Left renal cortex interstitium (tissue), 4 donors: ENCODE measurements around the gene NMNAT3. TPM values are rescaled to one million over a fixed set of nuclear protein-coding genes. Genes with fewer than 3 reads are reported as not detected.

Experiments
- DNase-seq, 4 donors: peaks; one replicate each; pipeline ENCODE4 v3.0.0-alpha.2; 2013; ENCODE audit warnings: low read depth in 4 of 4, low spot score in 2 of 4, missing footprints in 1 of 4
- polyA plus RNA-seq, 4 donors: library from polyadenylated mRNA; unstranded; fragments of 120-200 nt; gene quantifications; one replicate each; pipeline ENCODE4 v1.2.1, GENCODE V29; 2013; ENCODE audit not compliant: insufficient read length in 4 of 4

Gene NMNAT3
- polyA plus RNA-seq, 4 donors = 8.2 to 10.8 (median 9.6) TPM

DNA sequence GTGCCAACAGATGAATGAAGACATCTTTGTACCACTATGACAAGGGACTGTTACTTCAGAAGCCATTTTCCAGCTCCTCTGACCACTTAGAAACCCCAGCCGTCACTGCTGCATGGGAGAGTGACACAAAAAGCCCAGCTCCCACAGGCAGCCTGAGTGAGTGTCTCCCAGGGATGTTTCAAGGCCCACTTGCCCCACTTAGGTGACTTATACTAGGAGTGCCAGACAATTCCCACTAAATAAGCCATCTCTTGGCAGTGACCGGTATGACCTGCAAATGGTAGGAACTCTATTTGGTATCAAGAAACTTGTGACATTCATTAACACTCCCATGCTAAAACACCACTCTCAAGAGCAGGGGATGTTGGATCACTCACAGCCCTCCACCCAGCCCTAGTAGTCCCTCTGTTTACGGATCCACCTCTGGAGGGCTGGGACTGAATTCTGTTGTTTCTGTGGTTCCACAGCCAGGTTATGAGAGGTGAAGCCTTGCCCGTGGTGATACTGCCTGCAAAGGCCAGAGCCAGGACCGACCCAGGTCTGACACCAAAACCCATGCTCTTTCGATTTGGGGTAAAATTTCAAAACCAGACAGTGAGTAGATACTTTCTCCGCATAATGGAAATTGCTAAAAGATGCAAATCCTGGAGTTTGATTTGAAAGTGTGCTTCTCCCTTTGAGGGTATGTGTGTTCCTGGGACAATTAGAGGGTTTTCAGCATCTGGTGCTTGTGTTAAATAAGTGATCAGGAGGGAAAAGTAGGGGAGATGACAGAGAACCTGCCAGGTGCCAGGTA is 152.7 kb downstream of the NMNAT3 start:
- DNase-seq = no peak

DNA sequence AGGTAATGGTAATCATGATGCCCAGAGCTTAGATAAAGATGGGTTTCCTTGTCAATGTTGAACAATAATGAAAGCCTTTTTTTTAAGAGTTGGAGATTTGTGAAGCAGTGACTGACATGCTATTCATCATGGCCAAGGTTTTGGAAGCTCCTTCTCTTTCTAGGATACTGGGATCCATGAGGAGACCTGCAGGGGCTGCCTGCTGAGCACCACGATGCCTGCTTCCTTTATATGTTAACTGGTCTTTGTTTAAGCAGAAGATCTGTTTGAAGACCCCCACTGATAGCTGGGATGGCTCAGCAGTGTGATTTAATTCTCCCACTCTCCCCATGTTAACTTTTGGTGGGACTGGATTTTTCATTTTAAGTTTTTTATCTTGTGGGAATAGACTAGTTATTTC is 154.1 kb downstream of the NMNAT3 start:
- no peak for DNase-seq

- no peak for DNase-seq
Measured at GRCh38 chr3:139523166-139523565, 154.6 kb downstream of the NMNAT3 start.

DNA sequence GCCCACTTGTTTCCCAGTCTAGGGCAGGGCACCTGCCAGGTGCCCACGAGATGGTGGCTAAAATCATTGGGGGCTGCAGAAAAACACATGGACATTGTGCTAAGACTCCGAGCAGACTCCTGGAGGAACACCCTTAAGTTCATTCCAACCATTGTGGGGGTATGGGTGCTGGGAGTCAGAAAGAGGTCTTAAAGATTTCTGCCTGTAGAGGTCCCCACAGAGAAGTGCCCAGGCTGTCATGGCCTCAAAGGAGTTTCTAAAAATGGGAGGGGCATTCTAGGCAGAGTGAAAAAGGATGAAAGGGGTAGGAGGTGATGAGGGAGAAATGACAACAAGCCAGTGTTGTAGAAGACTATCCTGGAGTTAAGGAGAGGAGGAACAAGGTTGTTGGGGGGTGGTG is 155.4 kb downstream of the NMNAT3 start:
- DNase-seq = no peak

DNA sequence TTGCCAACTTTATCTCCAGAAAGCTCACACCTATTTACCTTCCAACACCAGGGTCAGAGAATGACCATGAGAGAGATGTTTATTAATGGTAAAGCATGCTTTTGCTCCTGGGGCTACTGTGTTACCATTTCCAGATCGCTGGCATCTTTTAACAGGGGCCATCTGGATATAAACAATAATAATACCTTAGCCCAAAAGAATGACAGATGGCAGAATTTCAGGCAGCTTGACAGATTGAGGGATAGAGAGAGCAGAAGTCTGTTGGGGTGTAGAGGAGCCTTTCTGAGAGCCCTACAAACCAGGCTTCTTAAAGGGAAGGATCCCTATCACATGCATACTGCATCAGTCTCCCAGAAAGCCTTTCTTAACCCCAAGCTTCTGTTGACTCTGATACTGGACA is 156.0 kb downstream of the NMNAT3 start:
- no peak for DNase-seq

DNA sequence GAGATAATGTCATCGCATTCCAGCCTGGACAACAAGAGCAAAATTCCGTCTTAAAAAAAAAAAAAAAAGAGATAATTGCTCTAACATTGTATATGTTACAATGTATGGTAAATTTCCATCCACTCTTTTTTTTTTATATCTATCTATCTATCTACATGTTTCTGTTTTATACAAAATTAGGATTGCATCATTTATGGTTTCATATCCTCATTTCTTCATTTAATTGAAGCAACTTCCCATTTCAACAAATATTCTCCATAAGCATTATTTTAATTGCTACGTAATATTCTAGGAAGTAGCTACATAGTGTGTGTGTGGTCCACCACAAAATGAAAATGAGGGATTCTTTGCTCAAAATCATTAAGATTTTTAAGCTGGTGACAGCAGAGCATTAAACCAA is 156.6 kb downstream of the NMNAT3 start:
- no peak for DNase-seq

DNA sequence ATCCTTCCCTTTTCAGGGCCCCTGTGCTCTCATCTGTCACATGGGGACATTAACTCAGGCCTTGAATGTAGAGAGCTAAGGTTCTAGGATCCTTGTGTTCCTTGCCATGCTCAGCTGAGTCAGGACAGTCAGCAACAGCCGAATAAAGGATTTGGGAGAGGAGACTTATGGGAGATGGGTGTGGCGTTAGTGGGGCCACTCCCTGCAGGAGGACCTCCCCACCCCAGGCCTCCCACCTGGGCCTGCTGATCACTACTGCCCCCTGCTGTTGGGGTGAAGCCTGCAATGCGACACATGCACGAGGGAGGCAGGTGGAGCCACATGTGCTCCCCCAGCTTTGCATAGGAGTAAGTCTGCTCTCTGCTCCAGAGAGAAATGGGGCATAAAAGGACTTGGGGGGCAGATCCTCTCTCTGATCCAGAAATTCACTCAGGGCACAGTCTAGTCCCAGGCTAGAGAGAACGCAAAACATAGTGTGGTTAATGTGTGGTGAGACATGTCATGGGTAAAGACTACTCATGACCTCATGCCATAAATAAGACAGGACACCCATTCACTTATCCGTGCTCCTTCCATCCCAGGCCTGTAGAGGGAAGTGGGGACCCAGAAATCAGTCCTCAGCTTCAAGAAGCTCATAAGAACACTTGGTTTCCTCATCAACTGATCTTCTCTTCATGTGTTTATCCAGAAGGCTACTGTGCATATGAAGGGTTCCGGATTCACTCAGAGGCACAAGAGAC is 157.6 kb downstream of the NMNAT3 start:
- DNase-seq = no peak

DNA sequence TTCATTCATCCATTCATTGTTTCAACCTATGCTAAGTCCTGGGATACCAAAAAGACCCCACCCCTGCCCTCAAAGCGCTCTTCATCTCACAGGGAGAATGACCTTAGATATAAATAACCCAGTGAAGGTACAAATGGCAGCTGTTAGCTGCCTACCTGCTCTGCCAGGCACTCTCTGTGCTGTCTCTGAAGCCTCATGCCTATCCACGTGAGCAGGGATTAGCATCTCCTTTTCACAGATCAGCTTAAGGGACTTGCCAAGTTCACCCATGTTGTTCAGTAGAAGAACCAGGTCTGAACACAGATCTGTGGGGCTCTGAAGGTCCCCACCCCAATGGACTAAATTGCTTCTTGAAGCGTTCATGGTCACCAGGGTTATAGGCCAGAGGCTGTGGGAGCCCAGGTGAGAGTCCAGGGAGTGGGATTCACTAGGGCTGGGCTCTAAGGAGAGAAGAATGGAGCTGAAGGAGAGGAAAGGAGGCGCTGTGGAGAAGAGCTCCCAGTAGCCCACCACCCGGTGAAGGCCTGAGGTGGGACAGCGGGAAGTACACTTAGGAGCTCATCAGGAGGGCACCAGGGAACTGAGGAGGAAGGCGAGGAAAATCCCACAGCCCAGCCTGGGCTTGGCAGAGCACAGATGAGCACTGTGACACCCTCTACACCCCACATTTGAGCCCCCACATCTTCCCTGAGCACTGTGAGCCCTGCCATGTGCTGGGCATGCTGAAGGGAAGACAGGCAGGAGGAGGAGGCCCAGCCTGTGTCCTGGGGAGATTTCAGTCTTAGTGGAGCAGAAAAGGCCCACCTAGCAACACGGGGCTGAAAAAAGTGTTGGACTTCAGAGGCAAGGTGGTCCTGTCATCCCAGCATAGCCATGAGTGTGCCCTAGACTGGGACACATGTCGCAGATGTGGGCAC is 158.6 kb downstream of the NMNAT3 start:
- no peak for DNase-seq

DNA sequence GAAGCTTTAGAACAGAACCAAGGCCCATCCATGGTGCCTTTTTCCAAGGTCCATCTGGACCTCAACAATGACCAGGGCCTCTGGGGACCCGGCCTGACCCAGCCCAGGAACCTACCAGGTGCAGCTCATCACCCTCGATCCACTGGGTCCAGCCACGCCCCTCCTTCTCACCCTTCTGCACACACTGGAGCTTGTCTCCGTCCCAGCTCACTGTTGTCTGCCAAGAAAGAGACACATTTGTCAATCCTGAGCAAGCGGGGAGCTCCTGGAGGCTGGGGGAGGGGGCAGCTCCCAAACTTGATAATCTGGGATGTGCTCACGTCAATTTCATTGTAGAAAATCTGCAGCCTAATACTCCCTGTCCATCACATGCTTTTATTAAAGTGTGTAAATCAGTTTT is 159.5 kb downstream of the NMNAT3 start:
- no peak for DNase-seq

- DNase-seq = no peak
Measured at GRCh38 chr3:139517321-139518065, 160.3 kb downstream of the NMNAT3 start.

GRCh38 chr3:139514741-139515140 is 163.0 kb downstream of the NMNAT3 start:
- DNase-seq = no peak

Other genes starting within 250 kb of the NMNAT3 start
- under 1 TPM; 0.25 to 0.59 (median 0.48) TPM for gene RBP2, start 201.5 kb downstream of the NMNAT3 start, polyA plus RNA-seq
- 100 to 1,000 TPM; 223 to 349 (median 316) TPM for gene RBP1, start 138.2 kb downstream of the NMNAT3 start, polyA plus RNA-seq